ENCODE measurements around the gene CNTN4.

Gene CNTN4

DNA sequence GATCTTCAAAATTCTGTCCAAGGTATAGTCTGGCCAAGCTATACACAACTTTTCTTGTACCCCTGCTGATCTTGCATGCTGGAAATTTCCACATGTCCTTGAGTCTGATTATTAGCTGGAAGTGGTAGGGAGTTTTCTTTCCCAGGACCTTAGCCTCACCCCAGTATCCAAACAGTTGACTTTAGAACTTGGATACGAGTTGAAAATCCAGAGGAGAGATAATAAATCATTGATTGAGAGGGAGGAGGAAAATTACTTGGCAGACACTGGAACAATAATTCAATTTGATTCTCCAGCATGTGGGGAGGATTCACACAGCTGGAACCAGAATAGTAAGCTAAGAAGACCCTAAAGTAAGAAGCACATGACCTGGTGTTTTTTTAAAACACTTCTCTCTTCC, 895.1 kb downstream of the CNTN4 start:
- H3K27me3 ChIP-seq (ENCODE audit: control insufficient read depth in 2 of 2, insufficient read depth in 2 of 2, low read length in 2 of 2): no peaks in the 10 kb centered on the region
- H3K36me3 ChIP-seq (ENCODE audit: control insufficient read depth in 2 of 2, insufficient read depth in 2 of 2, low read length in 2 of 2): no peaks in the 10 kb centered on the region
- H3K27ac ChIP-seq (ENCODE audit: low read depth in 2 of 2, low read length in 2 of 2): no peak overlapping the region
- H3K4me1 ChIP-seq (ENCODE audit: control insufficient read depth in 2 of 2, insufficient read depth in 2 of 2, low read length in 2 of 2): no peaks in the 10 kb centered on the region
- H3K4me3 ChIP-seq (ENCODE audit: low read length in 2 of 2): no peak overlapping the region
- no peaks in the 10 kb centered on the region for H3K9me3 ChIP-seq (ENCODE audit: control insufficient read depth in 2 of 2, low read length in 2 of 2)
- no peak overlapping the region for H3K9ac ChIP-seq (ENCODE audit: low read depth in 1 of 2, low read length in 2 of 2)

- no peak overlapping the region for H3K27ac ChIP-seq (ENCODE audit: low read depth in 2 of 2, low read length in 2 of 2)
- no peak overlapping the region for H3K4me3 ChIP-seq (ENCODE audit: low read length in 2 of 2)
- no peaks in the 10 kb centered on the region for H3K27me3 ChIP-seq (ENCODE audit: control insufficient read depth in 2 of 2, insufficient read depth in 2 of 2, low read length in 2 of 2)
- H3K9ac ChIP-seq (ENCODE audit: low read depth in 1 of 2, low read length in 2 of 2): no peak overlapping the region
- H3K4me1 ChIP-seq (ENCODE audit: control insufficient read depth in 2 of 2, insufficient read depth in 2 of 2, low read length in 2 of 2): no peaks in the 10 kb centered on the region
- H3K36me3 ChIP-seq (ENCODE audit: control insufficient read depth in 2 of 2, insufficient read depth in 2 of 2, low read length in 2 of 2): no peaks in the 10 kb centered on the region
- no peaks in the 10 kb centered on the region for H3K9me3 ChIP-seq (ENCODE audit: control insufficient read depth in 2 of 2, low read length in 2 of 2)
Observed at GRCh38 chr3:2995195-2995594, 896.5 kb downstream of the CNTN4 start.

GRCh38 chr3:3005146-3005744, 906.6 kb downstream of the CNTN4 start:
- Histone ChIP-seq H3K4me3 (ENCODE audit: low read length in 2 of 2) (no peak overlapping the region), H3K9ac (ENCODE audit: low read depth in 1 of 2, low read length in 2 of 2) (no peak overlapping the region), H3K27ac (ENCODE audit: low read depth in 2 of 2, low read length in 2 of 2) (no peak overlapping the region), H3K27me3 (ENCODE audit: control insufficient read depth in 2 of 2, insufficient read depth in 2 of 2, low read length in 2 of 2) (no peaks in the 10 kb centered on the region), H3K4me1 (ENCODE audit: control insufficient read depth in 2 of 2, insufficient read depth in 2 of 2, low read length in 2 of 2) (no peaks in the 10 kb centered on the region), H3K36me3 (ENCODE audit: control insufficient read depth in 2 of 2, insufficient read depth in 2 of 2, low read length in 2 of 2) (no peaks in the 10 kb centered on the region), H3K9me3 (ENCODE audit: control insufficient read depth in 2 of 2, low read length in 2 of 2) (no peaks in the 10 kb centered on the region)

DNA sequence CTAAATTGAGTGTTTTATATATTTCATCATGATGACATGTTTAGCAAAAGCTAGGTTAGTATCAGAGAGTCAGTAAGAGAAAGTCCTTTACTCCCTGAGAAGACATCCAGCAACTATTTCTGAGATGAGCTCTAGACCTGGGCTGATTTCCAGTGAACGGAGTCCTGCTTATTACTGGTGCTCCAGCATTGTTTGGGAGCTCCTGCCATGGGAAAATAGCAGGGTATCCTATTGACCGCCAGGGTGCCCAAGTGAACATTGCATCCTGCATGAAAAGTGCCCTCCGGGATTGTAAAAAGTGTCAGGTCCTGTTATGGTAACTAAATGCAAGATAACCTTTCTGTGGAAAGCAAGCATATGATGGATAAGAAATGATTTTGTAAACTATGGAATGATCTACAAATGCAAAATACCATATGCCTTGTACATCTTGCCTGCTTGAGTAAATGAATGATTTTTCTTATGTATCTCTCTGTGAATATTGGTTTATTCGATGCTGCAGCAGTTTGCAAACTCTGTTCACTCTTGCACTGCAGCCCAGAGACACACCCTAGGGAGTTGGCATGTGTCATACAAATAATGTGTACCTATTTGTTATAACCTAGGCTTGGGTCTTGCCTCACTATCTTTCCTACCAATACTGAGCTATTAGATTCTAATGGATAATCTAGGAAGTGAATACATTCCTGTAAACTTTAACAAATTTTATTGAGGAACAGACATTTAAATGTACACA, 914.8 kb downstream of the CNTN4 start:
- H3K9ac ChIP-seq (ENCODE audit: low read depth in 1 of 2, low read length in 2 of 2): no peak overlapping the region
- H3K36me3 ChIP-seq (ENCODE audit: control insufficient read depth in 2 of 2, insufficient read depth in 2 of 2, low read length in 2 of 2): no peaks in the 10 kb centered on the region
- H3K4me1 ChIP-seq (ENCODE audit: control insufficient read depth in 2 of 2, insufficient read depth in 2 of 2, low read length in 2 of 2): peaks cover 2 to 5% of the 10 kb centered on the region in 2 donors
- H3K9me3 ChIP-seq (ENCODE audit: control insufficient read depth in 2 of 2, low read length in 2 of 2): no peaks in the 10 kb centered on the region
- no peaks in the 10 kb centered on the region for H3K27me3 ChIP-seq (ENCODE audit: control insufficient read depth in 2 of 2, insufficient read depth in 2 of 2, low read length in 2 of 2)
- H3K4me3 ChIP-seq (ENCODE audit: low read length in 2 of 2): no peak overlapping the region
- no peak overlapping the region for H3K27ac ChIP-seq (ENCODE audit: low read depth in 2 of 2, low read length in 2 of 2)

DNA sequence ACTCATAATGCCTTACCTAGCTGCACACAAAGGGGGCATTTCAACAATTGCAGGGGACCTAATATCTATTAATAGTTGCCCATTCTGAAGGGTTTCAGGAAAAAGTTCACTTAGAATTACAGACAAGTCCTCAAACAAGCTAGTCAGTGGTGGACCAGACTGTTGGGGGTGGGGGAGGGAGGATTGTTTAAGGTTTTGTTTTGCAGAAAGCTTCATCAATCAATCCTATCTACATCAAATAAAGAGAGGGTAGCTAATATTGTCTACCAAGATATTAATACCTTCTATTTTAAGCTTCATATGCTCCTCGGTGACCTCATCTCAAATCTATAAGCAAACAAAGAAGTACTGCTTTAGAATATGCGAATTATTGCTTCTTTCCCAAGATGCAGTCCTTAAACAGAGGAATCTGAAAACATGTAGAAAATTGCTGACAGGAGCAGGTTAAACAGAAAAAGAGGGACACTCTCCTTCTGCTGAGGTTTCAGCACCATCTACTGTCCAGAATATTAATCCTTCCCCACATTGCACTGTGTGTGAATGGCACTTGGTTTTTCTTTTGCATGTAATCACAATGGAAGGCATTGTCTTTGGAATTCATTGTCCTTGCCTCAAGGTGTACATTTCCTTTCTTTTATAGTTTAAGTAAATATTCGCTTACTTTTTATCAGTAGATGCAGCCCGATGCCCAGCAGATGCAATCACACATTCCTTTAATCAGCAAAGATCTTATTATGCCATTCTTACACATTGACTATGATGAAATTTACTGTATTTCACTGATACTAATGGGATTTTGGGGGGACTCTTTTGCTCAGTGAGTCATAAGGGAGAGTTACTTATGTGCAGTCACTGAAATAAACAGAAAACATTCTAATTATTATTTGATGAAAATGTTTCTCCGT, 916.8 kb downstream of the CNTN4 start:
- H3K9ac ChIP-seq (ENCODE audit: low read depth in 1 of 2, low read length in 2 of 2): no peak overlapping the region
- no peaks in the 10 kb centered on the region for H3K36me3 ChIP-seq (ENCODE audit: control insufficient read depth in 2 of 2, insufficient read depth in 2 of 2, low read length in 2 of 2)
- H3K4me1 ChIP-seq (ENCODE audit: control insufficient read depth in 2 of 2, insufficient read depth in 2 of 2, low read length in 2 of 2): peaks cover 2 to 5% of the 10 kb centered on the region in 2 donors
- H3K4me3 ChIP-seq (ENCODE audit: low read length in 2 of 2): no peak overlapping the region
- H3K27me3 ChIP-seq (ENCODE audit: control insufficient read depth in 2 of 2, insufficient read depth in 2 of 2, low read length in 2 of 2): no peaks in the 10 kb centered on the region
- H3K9me3 ChIP-seq (ENCODE audit: control insufficient read depth in 2 of 2, low read length in 2 of 2): no peaks in the 10 kb centered on the region
- H3K27ac ChIP-seq (ENCODE audit: low read depth in 2 of 2, low read length in 2 of 2): no peak overlapping the region

DNA sequence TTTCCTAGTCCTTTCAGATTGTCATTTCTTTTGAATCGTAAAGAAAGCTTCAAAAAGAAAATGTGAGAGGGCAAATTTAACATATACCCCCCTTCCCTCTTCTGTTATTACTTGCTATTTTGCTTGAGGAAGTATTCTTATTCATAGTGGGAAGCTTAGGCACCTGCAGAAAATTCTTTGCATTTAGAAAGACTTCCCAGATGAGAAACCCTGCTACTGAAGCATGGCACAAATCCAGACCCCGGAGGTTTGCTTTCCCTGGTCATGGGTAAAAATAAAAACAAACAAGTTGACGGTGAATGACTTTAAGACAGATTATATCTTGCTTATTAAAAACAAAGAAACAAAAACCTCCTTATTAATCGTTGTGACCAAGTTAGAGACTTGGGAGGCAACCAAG, 917.6 kb downstream of the CNTN4 start:
- Histone ChIP-seq H3K9ac (ENCODE audit: low read depth in 1 of 2, low read length in 2 of 2) (no peak overlapping the region), H3K4me3 (ENCODE audit: low read length in 2 of 2) (no peak overlapping the region), H3K4me1 (ENCODE audit: control insufficient read depth in 2 of 2, insufficient read depth in 2 of 2, low read length in 2 of 2) (peaks cover 2 to 5% of the 10 kb centered on the region in 2 donors), H3K9me3 (ENCODE audit: control insufficient read depth in 2 of 2, low read length in 2 of 2) (no peaks in the 10 kb centered on the region), H3K36me3 (ENCODE audit: control insufficient read depth in 2 of 2, insufficient read depth in 2 of 2, low read length in 2 of 2) (no peaks in the 10 kb centered on the region), H3K27ac (ENCODE audit: low read depth in 2 of 2, low read length in 2 of 2) (no peak overlapping the region), H3K27me3 (ENCODE audit: control insufficient read depth in 2 of 2, insufficient read depth in 2 of 2, low read length in 2 of 2) (no peaks in the 10 kb centered on the region)

- H3K4me3 ChIP-seq (ENCODE audit: low read length in 2 of 2): no peak overlapping the region
- H3K36me3 ChIP-seq (ENCODE audit: control insufficient read depth in 2 of 2, insufficient read depth in 2 of 2, low read length in 2 of 2): no peaks in the 10 kb centered on the region
- H3K9me3 ChIP-seq (ENCODE audit: control insufficient read depth in 2 of 2, low read length in 2 of 2): no peaks in the 10 kb centered on the region
- H3K9ac ChIP-seq (ENCODE audit: low read depth in 1 of 2, low read length in 2 of 2): no peak overlapping the region
- no peaks in the 10 kb centered on the region for H3K27me3 ChIP-seq (ENCODE audit: control insufficient read depth in 2 of 2, insufficient read depth in 2 of 2, low read length in 2 of 2)
- H3K27ac ChIP-seq (ENCODE audit: low read depth in 2 of 2, low read length in 2 of 2): no peak overlapping the region
- peaks cover 1 to 2% of the 10 kb centered on the region in 2 donors for H3K4me1 ChIP-seq (ENCODE audit: control insufficient read depth in 2 of 2, insufficient read depth in 2 of 2, low read length in 2 of 2)
Observed at GRCh38 chr3:3020209-3020608, 921.5 kb downstream of the CNTN4 start.

GRCh38 chr3:3023111-3023745, 924.6 kb downstream of the CNTN4 start:
- Histone ChIP-seq H3K36me3 (ENCODE audit: control insufficient read depth in 2 of 2, insufficient read depth in 2 of 2, low read length in 2 of 2) (no peaks in the 10 kb centered on the region), H3K27me3 (ENCODE audit: control insufficient read depth in 2 of 2, insufficient read depth in 2 of 2, low read length in 2 of 2) (no peaks in the 10 kb centered on the region), H3K27ac (ENCODE audit: low read depth in 2 of 2, low read length in 2 of 2) (no peak overlapping the region), H3K4me1 (ENCODE audit: control insufficient read depth in 2 of 2, insufficient read depth in 2 of 2, low read length in 2 of 2) (no peaks in the 10 kb centered on the region), H3K4me3 (ENCODE audit: low read length in 2 of 2) (no peak overlapping the region), H3K9me3 (ENCODE audit: control insufficient read depth in 2 of 2, low read length in 2 of 2) (no peaks in the 10 kb centered on the region), H3K9ac (ENCODE audit: low read depth in 1 of 2, low read length in 2 of 2) (no peak overlapping the region)

- no peaks in the 10 kb centered on the region for H3K36me3 ChIP-seq (ENCODE audit: control insufficient read depth in 2 of 2, insufficient read depth in 2 of 2, low read length in 2 of 2)
- no peak overlapping the region for H3K27ac ChIP-seq (ENCODE audit: low read depth in 2 of 2, low read length in 2 of 2)
Observed at GRCh38 chr3:3027976-3028567, 929.4 kb downstream of the CNTN4 start.

More at GRCh38 chr3:3027976-3028567, 929.4 kb downstream of the CNTN4 start:
- Histone ChIP-seq H3K4me1 (ENCODE audit: control insufficient read depth in 2 of 2, insufficient read depth in 2 of 2, low read length in 2 of 2) (no peaks in the 10 kb centered on the region), H3K4me3 (ENCODE audit: low read length in 2 of 2) (no peak overlapping the region), H3K27me3 (ENCODE audit: control insufficient read depth in 2 of 2, insufficient read depth in 2 of 2, low read length in 2 of 2) (no peaks in the 10 kb centered on the region), H3K9me3 (ENCODE audit: control insufficient read depth in 2 of 2, low read length in 2 of 2) (no peaks in the 10 kb centered on the region), H3K9ac (ENCODE audit: low read depth in 1 of 2, low read length in 2 of 2) (no peak overlapping the region)
